ENCODE measurements around the gene VEGFB.

DNA sequence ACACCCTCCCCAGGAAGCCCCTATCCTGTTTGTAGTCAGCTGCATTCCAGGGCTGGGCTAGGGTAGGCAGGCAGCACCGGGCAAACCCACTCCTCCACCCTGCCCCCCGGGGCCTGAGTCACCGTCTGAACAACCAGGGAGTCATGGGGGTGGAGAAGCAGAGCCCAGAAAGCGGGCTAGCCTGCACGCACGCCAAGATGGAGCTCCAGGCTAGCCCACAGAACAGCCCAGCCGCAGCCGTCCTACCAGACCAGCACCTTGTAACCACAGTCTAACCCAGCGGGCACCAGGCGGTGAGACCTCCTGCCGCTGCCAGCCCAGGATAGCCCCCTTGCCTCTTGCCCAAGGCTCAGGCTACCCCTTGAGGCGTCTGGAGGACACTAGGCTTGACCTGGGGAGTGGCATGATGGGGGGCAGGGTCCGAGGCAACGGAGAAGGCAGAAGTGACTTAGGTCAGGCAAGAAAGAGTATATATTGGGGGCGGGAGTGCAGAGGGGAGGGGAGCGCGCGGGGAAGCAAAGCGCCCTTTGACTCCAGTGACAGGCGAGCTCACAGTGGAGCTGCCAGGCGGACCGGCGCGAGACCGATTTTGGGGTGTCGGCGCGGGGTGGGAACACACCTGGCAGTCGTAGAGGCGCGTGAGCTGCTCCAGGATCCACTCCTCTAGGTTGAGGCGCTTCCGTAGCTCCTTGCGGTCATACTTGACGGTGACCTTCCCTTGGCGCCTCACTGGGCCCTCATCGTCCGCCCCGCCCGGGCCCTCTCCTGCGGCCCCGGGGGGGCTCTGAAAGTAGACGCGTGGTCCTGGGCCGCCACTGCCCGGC is 11.6 kb downstream of the VEGFB start:
- TF ChIP-seq CEBPB (IDR thresholded peaks at IDR 0.05) (no peak), FOXM1 (IDR thresholded peaks at IDR 0.05; ENCODE audit: borderline replicate concordance, low read depth) (no peak), RAD21 (IDR thresholded peaks at IDR 0.05; ENCODE audit: low read depth) (no peak), NFIC (IDR thresholded peaks at IDR 0.05) (no peak), MAX (IDR thresholded peaks at IDR 0.05) (no peak; the same call in 1 of the 2 replicates), EP300 (IDR thresholded peaks at IDR 0.05; ENCODE audit: borderline replicate concordance) (no peak), TCF12 (IDR thresholded peaks at IDR 0.05; ENCODE audit: low read depth) (no peak)
